GM23338 (cell line): ENCODE data around the gene UBE3B. TPM values are rescaled to one million over a fixed set of nuclear protein-coding genes. Genes with fewer than 3 reads are reported as not detected.

ENCODE experiments used
- ATAC-seq: fragments of 200-7000 bp; cut with Tn5 transposase; 3 replicates; pipeline ENCODE4 v1.9.1; 2020
- DNase-seq: peaks from one replicate; pipeline ENCODE4 v3.0.0-alpha.2; 2015; ENCODE audit warnings: low spot score
- H2AFZ ChIP-seq: fragments of 200-600 bp; sonication (generic); 2 replicates; pipeline ENCODE4 v1.8.0; 2016; ENCODE audit warnings: antibody characterized with exemption, mild to moderate bottlenecking, moderate library complexity
- H3F3A ChIP-seq: fragments of 200-600 bp; sonication (generic); replicated peaks from 2 replicates; pipeline ENCODE4 v1.8.0; 2017; ENCODE audit warnings: antibody characterized with exemption, mixed run types, low read depth
- H3K27ac ChIP-seq: fragments of 200-600 bp; sonication (generic); 2 replicates; pipeline ENCODE4 v1.6.1; 2016; ENCODE audit warnings: low read depth
- H3K27me3 ChIP-seq: fragments of 200-600 bp; sonication (generic); 2 replicates; pipeline ENCODE4 v1.8.0; 2016; ENCODE audit warnings: mild to moderate bottlenecking, mixed run types, moderate library complexity; ENCODE audit not compliant: insufficient read depth
- H3K36me3 ChIP-seq: fragments of 200-600 bp; sonication (generic); 2 replicates; pipeline ENCODE4 v1.8.0; 2016; ENCODE audit warnings: mild to moderate bottlenecking; ENCODE audit not compliant: insufficient read depth
- H3K4me1 ChIP-seq: fragments of 200-600 bp; sonication (generic); 2 replicates; pipeline ENCODE4 v1.8.0; 2016; ENCODE audit warnings: mild to moderate bottlenecking, moderate library complexity; ENCODE audit not compliant: insufficient read depth
- H3K4me2 ChIP-seq: fragments of 200-600 bp; sonication (generic); 2 replicates; pipeline ENCODE4 v1.7.1; 2017; ENCODE audit warnings: mixed run types
- H3K4me3 ChIP-seq: fragments of 200-600 bp; sonication (generic); 2 replicates; pipeline ENCODE4 v1.6.1; 2016; ENCODE audit warnings: mixed run types
- H3K79me2 ChIP-seq: fragments of 200-600 bp; sonication (generic); replicated peaks from 2 replicates; pipeline ENCODE4 v1.8.0; 2017; ENCODE audit warnings: mild to moderate bottlenecking; ENCODE audit not compliant: insufficient read depth
- H3K9me2 ChIP-seq: fragments of 200-600 bp; sonication (generic); 2 replicates; pipeline ENCODE4 v1.8.0; 2017; ENCODE audit not compliant: insufficient read depth
- H4K20me1 ChIP-seq: fragments of 200-600 bp; sonication (generic); replicated peaks from 2 replicates; pipeline ENCODE4 v1.8.0; 2017; ENCODE audit warnings: mild to moderate bottlenecking; ENCODE audit not compliant: insufficient read depth
- H3K27ac Mint-ChIP-seq: 2 replicates; pipeline ENCODE4 v1.8.0; 2020; ENCODE audit warnings: inconsistent platforms, mild to moderate bottlenecking, moderate library complexity, mixed read lengths
- H3K27me3 Mint-ChIP-seq: 3 replicates; pipeline ENCODE4 v1.8.0; 2022; ENCODE audit warnings: low read depth, mild to moderate bottlenecking, moderate library complexity, mixed read lengths, inconsistent platforms; ENCODE audit not compliant: insufficient read depth, poor library complexity
- H3K36me3 Mint-ChIP-seq: 3 replicates; pipeline ENCODE4 v1.8.0; 2021; ENCODE audit warnings: low read depth, mild to moderate bottlenecking, inconsistent platforms, moderate library complexity, mixed read lengths
- H3K4me1 Mint-ChIP-seq: 3 replicates; pipeline ENCODE4 v1.8.0; 2020; ENCODE audit warnings: mild to moderate bottlenecking, inconsistent platforms, mixed read lengths
- H3K4me3 Mint-ChIP-seq: 3 replicates; pipeline ENCODE4 v1.8.0; 2021; ENCODE audit warnings: moderate library complexity, mild to moderate bottlenecking, inconsistent platforms, mixed read lengths
- H3K9me3 Mint-ChIP-seq: 3 replicates; pipeline ENCODE4 v1.8.0; 2020; ENCODE audit warnings: moderate library complexity, mild to moderate bottlenecking, inconsistent platforms, mixed read lengths
- CREB1 ChIP-seq: fragments of 250-450 bp; sonication (Bioruptor Pico); IDR thresholded peaks from 2 replicates; pipeline ENCODE4 v1.5.0; 2020; ENCODE audit warnings: low read depth, mild to moderate bottlenecking, moderate library complexity
- ETS1 ChIP-seq: IDR thresholded peaks from 2 replicates; pipeline ENCODE4 v1.6.1; 2016; ENCODE audit warnings: antibody characterized with exemption
- EZH2 ChIP-seq: fragments of 200-600 bp; sonication (generic); IDR thresholded peaks from one replicate; pipeline ENCODE4 v1.8.0; 2017; ENCODE audit warnings: antibody characterized with exemption, mild to moderate bottlenecking, low read depth; ENCODE audit not compliant: unreplicated experiment
- EZH2phosphoT487 ChIP-seq: fragments of 200-600 bp; sonication (generic); IDR thresholded peaks from one replicate; pipeline ENCODE4 v1.8.1; 2018; ENCODE audit warnings: antibody characterized with exemption; ENCODE audit not compliant: unreplicated experiment
- JUNB ChIP-seq: IDR thresholded peaks from one replicate; pipeline ENCODE4 v1.6.1; 2016; ENCODE audit warnings: antibody characterized with exemption; ENCODE audit not compliant: unreplicated experiment
- NANOG ChIP-seq: IDR thresholded peaks from 2 replicates; pipeline ENCODE4 v1.6.1; 2016; ENCODE audit warnings: antibody characterized with exemption, borderline replicate concordance
- POLR2AphosphoS5 ChIP-seq: IDR thresholded peaks from 2 replicates; pipeline ENCODE4 v1.6.1; 2016; ENCODE audit warnings: antibody characterized with exemption, low read depth
- STAT1 ChIP-seq: IDR thresholded peaks from one replicate; pipeline ENCODE4 v1.6.1; 2016; ENCODE audit warnings: antibody characterized with exemption; ENCODE audit not compliant: unreplicated experiment
- ZNF114 ChIP-seq: fragments of 250-450 bp; sonication (Bioruptor Pico); IDR thresholded peaks from 2 replicates; pipeline ENCODE4 v1.5.0; 2020; ENCODE audit warnings: mild to moderate bottlenecking, moderate library complexity
- ZNF331 ChIP-seq: fragments of 250-450 bp; sonication (Bioruptor Pico); IDR thresholded peaks from 2 replicates; pipeline ENCODE4 v1.5.0; 2020; ENCODE audit warnings: low read depth, mild to moderate bottlenecking, moderate library complexity
- ZNF462 ChIP-seq: fragments of 250-450 bp; sonication (Bioruptor Pico); IDR thresholded peaks from 2 replicates; pipeline ENCODE4 v1.5.0; 2020; ENCODE audit warnings: mild to moderate bottlenecking, moderate library complexity
- polyA plus RNA-seq: library from polyadenylated mRNA; unstranded; fragments of >200 nt; fragmentation: Nextera tagmentation; extraction: Ambion mirVana; gene quantifications from 2 replicates; pipeline ENCODE4 v1.2.1, GENCODE V29; 2016
- total RNA-seq: library from RNA; depleted of rRNA; stranded (reverse); fragments of >200 nt; shearing (Covaris generic); gene quantifications from 2 replicates; pipeline ENCODE4 v1.2.3, GENCODE V29; 2014
- TF ChIP-seq, protein P1 (sequence below), 2 experiments: fragments of 200-600 bp in 1 of 2; sonication (generic) in 1 of 2; conservative IDR thresholded peaks; 2 replicates each; pipeline versions ENCODE4 v1.5.1 to v1.6.1; 2016 to 2017; ENCODE audit warnings: antibody characterized with exemption in 2 of 2, low read depth in 2 of 2, mild to moderate bottlenecking in 2 of 2, moderate library complexity in 1 of 2
- TF ChIP-seq, protein P2 (sequence below): IDR thresholded peaks from one replicate; pipeline ENCODE4 v1.6.1; 2018; ENCODE audit warnings: antibody characterized with exemption; ENCODE audit not compliant: unreplicated experiment

The UBE3B gene
- total and polyA plus RNA-seq, 2 experiments from 2014 or later, result 20.8 TPM

DNA sequence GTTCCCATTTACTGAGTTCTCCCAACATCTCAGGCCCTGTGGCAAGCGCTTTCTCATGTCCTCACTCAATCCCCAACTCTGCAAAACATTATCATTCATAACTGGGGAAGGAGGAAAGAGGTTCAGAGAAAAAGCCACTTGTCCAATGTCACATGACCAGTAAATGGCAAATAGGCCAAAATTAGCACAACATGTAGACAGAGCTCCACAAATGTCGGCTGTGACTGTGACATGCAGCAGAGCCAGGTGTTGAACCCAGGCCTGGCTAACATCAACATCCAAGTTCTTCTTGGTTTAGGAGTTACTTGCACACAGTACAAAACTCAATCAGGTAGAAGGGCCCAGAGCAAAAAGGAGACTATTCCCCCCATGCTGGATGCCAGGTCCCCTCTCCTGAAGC, 11.1 kb upstream of the UBE3B start:
- Histone ChIP-seq H3K27me3 (no peaks in the 10 kb centered on the region), H3K4me1 (peaks cover 49% of the 10 kb centered on the region), H3K4me2 (no peak overlapping the region), H4K20me1 (peaks cover 32% of the 10 kb centered on the region), H3K9me2 (no peaks in the 10 kb centered on the region), H3K36me3 (no peaks in the 10 kb centered on the region; the same call in 1 of the 2 replicates), H3K4me3 (no peak overlapping the region), H2AFZ (no peak overlapping the region), H3K27ac (no peak overlapping the region), H3K79me2 (peaks cover 99% of the 10 kb centered on the region), H3F3A (peaks cover 5% of the 10 kb centered on the region; the same call in 1 of the 2 replicates)
- Mint-ChIP-seq H3K27me3 (peaks cover 10% of the 10 kb centered on the region), H3K4me3 (no peak overlapping the region), H3K27ac (0 out of 2 replicates have a peak overlapping the region, but pooled peaks have one; percentile 37), H3K9me3 (no peaks in the 10 kb centered on the region), H3K4me1 (peaks cover 61% of the 10 kb centered on the region), H3K36me3 (peaks cover 26% of the 10 kb centered on the region)
- TF ChIP-seq ZNF331 (CRISPR knock-in tag) (no peak), POLR2AphosphoS5 (no peak), ZNF114 (CRISPR knock-in tag) (no peak), JUNB (no peak), EZH2phosphoT487 (no peak), STAT1 (no peak), CREB1 (CRISPR knock-in tag) (no peak), EZH2 (no peak), NANOG (no peak), ETS1 (no peak), ZNF462 (CRISPR knock-in tag) (no peak)
- TF ChIP-seq, protein P1, sequence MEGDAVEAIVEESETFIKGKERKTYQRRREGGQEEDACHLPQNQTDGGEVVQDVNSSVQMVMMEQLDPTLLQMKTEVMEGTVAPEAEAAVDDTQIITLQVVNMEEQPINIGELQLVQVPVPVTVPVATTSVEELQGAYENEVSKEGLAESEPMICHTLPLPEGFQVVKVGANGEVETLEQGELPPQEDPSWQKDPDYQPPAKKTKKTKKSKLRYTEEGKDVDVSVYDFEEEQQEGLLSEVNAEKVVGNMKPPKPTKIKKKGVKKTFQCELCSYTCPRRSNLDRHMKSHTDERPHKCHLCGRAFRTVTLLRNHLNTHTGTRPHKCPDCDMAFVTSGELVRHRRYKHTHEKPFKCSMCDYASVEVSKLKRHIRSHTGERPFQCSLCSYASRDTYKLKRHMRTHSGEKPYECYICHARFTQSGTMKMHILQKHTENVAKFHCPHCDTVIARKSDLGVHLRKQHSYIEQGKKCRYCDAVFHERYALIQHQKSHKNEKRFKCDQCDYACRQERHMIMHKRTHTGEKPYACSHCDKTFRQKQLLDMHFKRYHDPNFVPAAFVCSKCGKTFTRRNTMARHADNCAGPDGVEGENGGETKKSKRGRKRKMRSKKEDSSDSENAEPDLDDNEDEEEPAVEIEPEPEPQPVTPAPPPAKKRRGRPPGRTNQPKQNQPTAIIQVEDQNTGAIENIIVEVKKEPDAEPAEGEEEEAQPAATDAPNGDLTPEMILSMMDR (conservative IDR thresholded peaks at IDR 0.05; ENCODE audit: low read depth in 2 of 2), result no peak
- TF ChIP-seq, protein P2, sequence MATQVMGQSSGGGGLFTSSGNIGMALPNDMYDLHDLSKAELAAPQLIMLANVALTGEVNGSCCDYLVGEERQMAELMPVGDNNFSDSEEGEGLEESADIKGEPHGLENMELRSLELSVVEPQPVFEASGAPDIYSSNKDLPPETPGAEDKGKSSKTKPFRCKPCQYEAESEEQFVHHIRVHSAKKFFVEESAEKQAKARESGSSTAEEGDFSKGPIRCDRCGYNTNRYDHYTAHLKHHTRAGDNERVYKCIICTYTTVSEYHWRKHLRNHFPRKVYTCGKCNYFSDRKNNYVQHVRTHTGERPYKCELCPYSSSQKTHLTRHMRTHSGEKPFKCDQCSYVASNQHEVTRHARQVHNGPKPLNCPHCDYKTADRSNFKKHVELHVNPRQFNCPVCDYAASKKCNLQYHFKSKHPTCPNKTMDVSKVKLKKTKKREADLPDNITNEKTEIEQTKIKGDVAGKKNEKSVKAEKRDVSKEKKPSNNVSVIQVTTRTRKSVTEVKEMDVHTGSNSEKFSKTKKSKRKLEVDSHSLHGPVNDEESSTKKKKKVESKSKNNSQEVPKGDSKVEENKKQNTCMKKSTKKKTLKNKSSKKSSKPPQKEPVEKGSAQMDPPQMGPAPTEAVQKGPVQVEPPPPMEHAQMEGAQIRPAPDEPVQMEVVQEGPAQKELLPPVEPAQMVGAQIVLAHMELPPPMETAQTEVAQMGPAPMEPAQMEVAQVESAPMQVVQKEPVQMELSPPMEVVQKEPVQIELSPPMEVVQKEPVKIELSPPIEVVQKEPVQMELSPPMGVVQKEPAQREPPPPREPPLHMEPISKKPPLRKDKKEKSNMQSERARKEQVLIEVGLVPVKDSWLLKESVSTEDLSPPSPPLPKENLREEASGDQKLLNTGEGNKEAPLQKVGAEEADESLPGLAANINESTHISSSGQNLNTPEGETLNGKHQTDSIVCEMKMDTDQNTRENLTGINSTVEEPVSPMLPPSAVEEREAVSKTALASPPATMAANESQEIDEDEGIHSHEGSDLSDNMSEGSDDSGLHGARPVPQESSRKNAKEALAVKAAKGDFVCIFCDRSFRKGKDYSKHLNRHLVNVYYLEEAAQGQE, result no peak
- ATAC-seq, result no peak
- DNase-seq, result no peak
